Measurements from ENCODE around the gene TNRC18.
"Not testable (repeated sequence)": the region's sequence is repeated elsewhere in the genome, so short reads cannot be mapped to it uniquely, and the experiment has no call there.

Gene TNRC18

DNA sequence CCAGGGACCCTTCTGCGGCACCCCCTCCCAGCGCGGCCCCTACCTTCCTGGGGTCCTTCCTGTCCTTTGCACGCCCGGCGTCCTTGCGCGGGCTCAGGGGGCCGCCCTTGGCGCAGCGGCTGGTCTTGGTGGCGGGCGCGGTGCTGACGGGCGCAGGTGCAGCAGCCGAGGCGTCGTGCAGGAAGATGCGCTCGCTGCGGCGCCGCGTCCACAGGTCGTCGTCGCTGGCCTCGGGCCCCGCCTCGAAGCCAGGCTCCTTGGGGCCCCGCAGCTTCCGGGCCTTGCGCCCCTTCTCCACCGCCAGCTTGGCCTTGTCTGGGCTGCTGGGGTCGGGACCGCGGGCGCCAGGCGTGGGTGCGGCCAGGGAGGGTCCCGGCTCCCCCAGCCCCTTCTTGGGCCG lies 91.1 kb downstream of the TNRC18 start:
- H3K36me3 ChIP-seq (ENCODE audit: insufficient read depth, low read length) = peaks cover 65% of the 10 kb centered on the region
- peaks cover 2% of the 10 kb centered on the region for H3K79me2 ChIP-seq (ENCODE audit: insufficient read depth, low read length)
- H3K9me3 ChIP-seq (ENCODE audit: insufficient read depth, low read length, severe bottlenecking) = peaks cover 6% of the 10 kb centered on the region
- no peak overlapping the region for H3K4me2 ChIP-seq (ENCODE audit: insufficient read depth, low read length)
- no peak for DNase-seq
- peaks cover 43% of the 10 kb centered on the region for H3K4me1 ChIP-seq (ENCODE audit: insufficient read depth, low read length)
- no peak for ATAC-seq (ENCODE audit: insufficient read depth, low read depth)
- peaks cover 46% of the 10 kb centered on the region for H4K20me1 ChIP-seq (ENCODE audit: insufficient read depth, low read length)
- no peak overlapping the region for H3K27ac ChIP-seq (ENCODE audit: low read length)
- no peak overlapping the region for H2AFZ ChIP-seq (ENCODE audit: low read depth, low read length)
- no peak for TF ChIP-seq EZH2 (IDR thresholded peaks at IDR 0.05; ENCODE audit: borderline replicate concordance, low read depth, low read length, severe bottlenecking)
- TF ChIP-seq, protein P1, sequence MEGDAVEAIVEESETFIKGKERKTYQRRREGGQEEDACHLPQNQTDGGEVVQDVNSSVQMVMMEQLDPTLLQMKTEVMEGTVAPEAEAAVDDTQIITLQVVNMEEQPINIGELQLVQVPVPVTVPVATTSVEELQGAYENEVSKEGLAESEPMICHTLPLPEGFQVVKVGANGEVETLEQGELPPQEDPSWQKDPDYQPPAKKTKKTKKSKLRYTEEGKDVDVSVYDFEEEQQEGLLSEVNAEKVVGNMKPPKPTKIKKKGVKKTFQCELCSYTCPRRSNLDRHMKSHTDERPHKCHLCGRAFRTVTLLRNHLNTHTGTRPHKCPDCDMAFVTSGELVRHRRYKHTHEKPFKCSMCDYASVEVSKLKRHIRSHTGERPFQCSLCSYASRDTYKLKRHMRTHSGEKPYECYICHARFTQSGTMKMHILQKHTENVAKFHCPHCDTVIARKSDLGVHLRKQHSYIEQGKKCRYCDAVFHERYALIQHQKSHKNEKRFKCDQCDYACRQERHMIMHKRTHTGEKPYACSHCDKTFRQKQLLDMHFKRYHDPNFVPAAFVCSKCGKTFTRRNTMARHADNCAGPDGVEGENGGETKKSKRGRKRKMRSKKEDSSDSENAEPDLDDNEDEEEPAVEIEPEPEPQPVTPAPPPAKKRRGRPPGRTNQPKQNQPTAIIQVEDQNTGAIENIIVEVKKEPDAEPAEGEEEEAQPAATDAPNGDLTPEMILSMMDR (IDR thresholded peaks at IDR 0.05; ENCODE audit: borderline replicate concordance, extremely low read depth, low read length, poor library complexity, severe bottlenecking) = no peak
- no peaks in the 10 kb centered on the region for H3K27me3 ChIP-seq (ENCODE audit: insufficient read depth, low read length, poor library complexity)
- no peak overlapping the region for H3K9ac ChIP-seq (ENCODE audit: low read depth, low read length)
- no peak overlapping the region for H3K4me3 ChIP-seq (ENCODE audit: low read depth in 1 of 2, low read length in 2 of 2)

DNA sequence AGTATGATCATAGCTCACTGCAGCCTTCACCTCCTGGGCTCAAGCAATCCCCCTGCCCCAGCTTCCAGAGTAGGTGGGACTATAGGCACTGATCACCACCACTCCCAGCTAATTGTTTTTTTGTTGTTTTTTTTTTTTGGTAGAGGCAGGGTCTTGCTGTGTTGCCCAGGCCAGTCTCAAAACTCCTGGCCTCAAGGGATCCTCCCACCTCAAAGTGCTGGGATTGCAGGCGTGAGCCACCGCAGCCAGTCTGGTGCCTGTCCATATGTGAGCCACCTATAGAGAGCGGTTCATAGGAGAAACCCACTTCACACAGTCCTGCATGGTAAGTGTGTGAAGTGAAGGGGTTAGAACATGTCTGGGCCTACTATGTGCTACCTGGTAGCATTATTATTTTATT lies 93.3 kb downstream of the TNRC18 start:
- ATAC-seq (ENCODE audit: insufficient read depth, low read depth) (no peak), DNase-seq (no peak)
- H3K79me2 ChIP-seq (ENCODE audit: insufficient read depth, low read length) = no peaks in the 10 kb centered on the region
- H3K27me3 ChIP-seq (ENCODE audit: insufficient read depth, low read length, poor library complexity) = no peaks in the 10 kb centered on the region
- peaks cover 54% of the 10 kb centered on the region for H3K36me3 ChIP-seq (ENCODE audit: insufficient read depth, low read length)
- H3K4me1 ChIP-seq (ENCODE audit: insufficient read depth, low read length) = peaks cover 52% of the 10 kb centered on the region
- no peak overlapping the region for H3K27ac ChIP-seq (ENCODE audit: low read length)
- no peak overlapping the region for H2AFZ ChIP-seq (ENCODE audit: low read depth, low read length)
- no peak overlapping the region for H3K4me2 ChIP-seq (ENCODE audit: insufficient read depth, low read length)
- no peaks in the 10 kb centered on the region for H3K9me3 ChIP-seq (ENCODE audit: insufficient read depth, low read length, severe bottlenecking)
- TF ChIP-seq, protein P1 (IDR thresholded peaks at IDR 0.05; ENCODE audit: borderline replicate concordance, extremely low read depth, low read length, poor library complexity, severe bottlenecking) = no peak
- TF ChIP-seq EZH2 (IDR thresholded peaks at IDR 0.05; ENCODE audit: borderline replicate concordance, low read depth, low read length, severe bottlenecking) = no peak
- H3K4me3 ChIP-seq (ENCODE audit: low read depth in 1 of 2, low read length in 2 of 2) = no peak overlapping the region
- H4K20me1 ChIP-seq (ENCODE audit: insufficient read depth, low read length) = peaks cover 46% of the 10 kb centered on the region
- H3K9ac ChIP-seq (ENCODE audit: low read depth, low read length) = no peak overlapping the region

DNA sequence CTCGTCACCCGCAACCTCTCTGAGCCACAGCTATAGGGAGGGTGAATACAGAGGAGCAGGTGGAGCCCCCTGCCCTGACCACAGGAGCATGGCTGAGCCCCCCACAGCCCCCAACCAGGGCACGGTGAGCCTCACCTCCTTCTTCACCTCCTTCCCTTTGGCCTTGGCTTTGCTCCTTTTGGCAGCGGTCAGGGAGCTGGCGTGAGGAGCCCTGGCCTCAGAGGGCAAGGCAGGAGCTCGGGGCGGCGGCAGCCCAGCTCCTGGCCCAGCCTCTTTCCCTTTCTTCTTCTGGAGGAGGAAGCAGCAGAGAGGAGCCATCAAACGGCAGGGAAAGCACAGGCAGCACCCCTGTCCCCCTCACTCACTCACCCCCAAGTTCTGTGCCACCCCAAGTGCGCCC lies 98.7 kb downstream of the TNRC18 start:
- Histone ChIP-seq H3K27me3 (ENCODE audit: insufficient read depth, low read length, poor library complexity) (no peaks in the 10 kb centered on the region), H3K36me3 (ENCODE audit: insufficient read depth, low read length) (peaks cover 55% of the 10 kb centered on the region), H3K4me2 (ENCODE audit: insufficient read depth, low read length) (no peak overlapping the region), H2AFZ (ENCODE audit: low read depth, low read length) (no peak overlapping the region), H4K20me1 (ENCODE audit: insufficient read depth, low read length) (peaks cover 7% of the 10 kb centered on the region; the same call in 1 of the 2 replicates), H3K27ac (ENCODE audit: low read length) (no peak overlapping the region), H3K79me2 (ENCODE audit: insufficient read depth, low read length) (no peaks in the 10 kb centered on the region), H3K9ac (ENCODE audit: low read depth, low read length) (no peak overlapping the region), H3K4me1 (ENCODE audit: insufficient read depth, low read length) (peaks cover 23% of the 10 kb centered on the region), H3K4me3 (ENCODE audit: low read depth in 1 of 2, low read length in 2 of 2) (no peak overlapping the region), H3K9me3 (ENCODE audit: insufficient read depth, low read length, severe bottlenecking) (peaks cover 3% of the 10 kb centered on the region)
- no peak for ATAC-seq (ENCODE audit: insufficient read depth, low read depth)
- DNase-seq = no peak
- TF ChIP-seq, protein P1 (IDR thresholded peaks at IDR 0.05; ENCODE audit: borderline replicate concordance, extremely low read depth, low read length, poor library complexity, severe bottlenecking) = no peak
- TF ChIP-seq EZH2 (IDR thresholded peaks at IDR 0.05; ENCODE audit: borderline replicate concordance, low read depth, low read length, severe bottlenecking) = no peak

DNA sequence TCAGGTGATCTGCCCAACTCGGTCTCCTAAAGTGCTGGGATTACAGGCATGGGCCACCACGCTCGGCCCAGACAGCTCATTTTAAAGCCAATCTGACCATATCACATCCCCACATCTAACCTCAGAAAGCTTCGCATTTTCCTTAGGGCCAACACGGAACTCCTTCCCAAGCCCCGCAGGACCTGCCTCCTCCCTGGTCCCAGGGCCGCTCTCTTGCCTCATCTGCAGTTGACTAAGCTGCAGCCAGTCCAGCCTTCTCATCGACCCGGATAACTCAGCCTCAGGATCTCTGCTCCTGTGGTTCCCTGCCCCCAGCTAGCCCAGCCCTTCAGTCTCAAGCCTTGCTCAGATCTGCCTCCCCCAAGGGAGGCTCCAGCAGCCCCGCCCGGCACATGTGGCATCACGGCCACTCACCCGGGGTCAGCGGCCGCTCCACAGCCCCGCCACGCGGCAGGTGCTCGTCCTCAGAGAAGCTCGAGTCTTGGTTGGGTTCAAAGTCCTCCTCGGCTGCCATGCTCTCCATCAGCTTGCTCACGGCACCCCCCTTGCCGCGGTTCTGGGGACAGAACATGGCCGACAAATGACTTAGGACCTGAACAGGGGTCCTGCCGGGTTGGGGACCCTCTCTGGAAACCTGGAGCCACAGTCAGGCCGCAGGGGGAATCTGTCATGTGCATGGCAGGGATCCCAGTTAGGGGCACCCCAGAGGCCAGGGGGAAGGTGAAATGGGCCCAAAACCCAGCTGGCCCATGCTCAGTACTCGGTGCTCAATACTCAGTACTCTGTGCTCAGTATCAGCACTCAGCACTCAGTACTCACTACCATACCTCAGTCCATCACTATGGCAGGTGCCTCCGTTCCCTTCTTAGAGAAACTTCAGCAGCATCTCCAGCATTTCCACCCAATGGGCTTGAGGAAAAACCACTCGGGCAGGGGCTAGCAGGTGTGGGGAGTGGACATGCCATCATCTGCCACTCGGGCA lies 99.5 kb downstream of the TNRC18 start:
- H3K9me3 ChIP-seq (ENCODE audit: insufficient read depth, low read length, severe bottlenecking); H3K9ac ChIP-seq (ENCODE audit: low read depth, low read length); ATAC-seq (ENCODE audit: insufficient read depth, low read depth); H2AFZ ChIP-seq (ENCODE audit: low read depth, low read length); H4K20me1 ChIP-seq (ENCODE audit: insufficient read depth, low read length); H3K27ac ChIP-seq (ENCODE audit: low read length); DNase-seq; H3K79me2 ChIP-seq (ENCODE audit: insufficient read depth, low read length); H3K4me3 ChIP-seq (ENCODE audit: low read depth in 1 of 2, low read length in 2 of 2); H3K4me2 ChIP-seq (ENCODE audit: insufficient read depth, low read length); H3K27me3 ChIP-seq (ENCODE audit: insufficient read depth, low read length, poor library complexity): not testable (repeated sequence)
- Histone ChIP-seq H3K36me3 (ENCODE audit: insufficient read depth, low read length) (peaks cover 59% of the 10 kb centered on the region), H3K4me1 (ENCODE audit: insufficient read depth, low read length) (peaks cover 23% of the 10 kb centered on the region)

Data from DND-41 (cell line).